ENCODE measurements around the gene SLC1A7.

The SLC1A7 gene

DNA sequence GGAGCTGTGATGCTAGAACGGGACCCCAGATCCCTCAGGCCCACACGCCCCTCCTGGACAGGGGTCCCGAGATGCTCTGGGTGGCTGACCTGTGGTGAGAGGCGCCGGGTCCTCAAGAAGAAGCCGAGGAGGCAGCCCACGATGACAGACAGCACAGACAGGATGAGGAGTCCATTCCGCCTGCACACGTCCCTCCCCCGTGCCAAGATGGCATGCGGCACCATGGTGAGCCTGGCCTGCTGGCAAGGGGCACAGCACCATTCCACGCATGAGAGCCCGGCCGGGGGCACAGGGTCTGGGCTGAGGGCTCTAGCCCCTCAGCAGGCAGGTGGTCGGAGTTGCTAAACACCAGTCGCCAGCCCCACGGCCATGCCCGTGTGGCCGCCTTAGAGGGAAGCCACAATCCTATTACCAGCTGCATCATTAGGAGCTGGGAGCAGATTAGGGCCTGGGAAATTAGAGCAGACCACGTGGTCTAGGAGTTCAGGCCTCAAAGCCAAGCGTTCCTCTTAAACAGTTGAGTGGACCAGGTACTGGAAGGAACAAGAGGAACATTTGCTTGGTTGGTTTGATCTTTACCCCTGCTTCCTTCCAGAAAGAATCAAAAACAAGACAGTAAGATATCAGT lies at the start of gene SLC1A7:
Gene SLC1A7, minus strand, starts transcription at position 413 of the 628 bp plus-strand sequence. Its CDS starts 189 bp downstream, at position 224.
- POLR2A ChIA-PET (ENCODE audit: low non-redundant PET), result no interaction called here
- TF ChIP-seq, protein P1, sequence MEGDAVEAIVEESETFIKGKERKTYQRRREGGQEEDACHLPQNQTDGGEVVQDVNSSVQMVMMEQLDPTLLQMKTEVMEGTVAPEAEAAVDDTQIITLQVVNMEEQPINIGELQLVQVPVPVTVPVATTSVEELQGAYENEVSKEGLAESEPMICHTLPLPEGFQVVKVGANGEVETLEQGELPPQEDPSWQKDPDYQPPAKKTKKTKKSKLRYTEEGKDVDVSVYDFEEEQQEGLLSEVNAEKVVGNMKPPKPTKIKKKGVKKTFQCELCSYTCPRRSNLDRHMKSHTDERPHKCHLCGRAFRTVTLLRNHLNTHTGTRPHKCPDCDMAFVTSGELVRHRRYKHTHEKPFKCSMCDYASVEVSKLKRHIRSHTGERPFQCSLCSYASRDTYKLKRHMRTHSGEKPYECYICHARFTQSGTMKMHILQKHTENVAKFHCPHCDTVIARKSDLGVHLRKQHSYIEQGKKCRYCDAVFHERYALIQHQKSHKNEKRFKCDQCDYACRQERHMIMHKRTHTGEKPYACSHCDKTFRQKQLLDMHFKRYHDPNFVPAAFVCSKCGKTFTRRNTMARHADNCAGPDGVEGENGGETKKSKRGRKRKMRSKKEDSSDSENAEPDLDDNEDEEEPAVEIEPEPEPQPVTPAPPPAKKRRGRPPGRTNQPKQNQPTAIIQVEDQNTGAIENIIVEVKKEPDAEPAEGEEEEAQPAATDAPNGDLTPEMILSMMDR (conservative IDR thresholded peaks at IDR 0.05; ENCODE audit: low read depth), result no peak
- no peak within 1 kb of the TSS for H3K27ac ChIP-seq
- CTCF ChIA-PET, result no interaction called here
- DNase-seq (ENCODE audit: low spot score), result no peak

- POLR2A ChIA-PET (ENCODE audit: low non-redundant PET), result no interaction called here
- CTCF ChIA-PET, result interaction anchor here (0.6 kb wide), 1 partner anchor 379 kb away, joined by 3 read pairs; no protein-coding TSS in a partner anchor
- no peak for DNase-seq (ENCODE audit: low spot score)
- TF ChIP-seq, protein P1 (conservative IDR thresholded peaks at IDR 0.05; ENCODE audit: low read depth), result no peak
- no peak overlapping the region for H3K27ac ChIP-seq
These were observed 47.8 kb upstream of the SLC1A7 start for GRCh38 chr1:53190210-53190611.

DNA sequence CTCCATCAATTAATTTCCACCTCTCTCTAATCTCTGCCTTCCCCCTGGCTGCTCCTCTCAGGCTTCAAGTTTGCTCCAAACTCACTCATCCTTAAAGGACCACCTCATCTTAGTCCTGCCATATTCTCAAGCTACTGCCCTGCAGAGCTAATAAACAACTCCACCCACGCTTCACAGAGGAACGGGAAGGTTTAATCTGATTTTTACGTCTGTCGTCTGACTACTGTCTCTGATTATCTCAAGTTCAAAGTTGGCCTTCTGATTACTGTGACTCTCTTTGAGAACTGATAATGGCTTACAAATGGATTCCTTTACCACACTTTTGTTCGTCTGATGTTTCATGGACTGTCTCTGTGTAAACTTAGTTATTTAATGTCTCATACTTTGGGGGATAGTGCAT lies 46.6 kb upstream of the SLC1A7 start:
- TF ChIP-seq, protein P1 (conservative IDR thresholded peaks at IDR 0.05; ENCODE audit: low read depth), result no peak
- ChIA-PET CTCF (no interaction called here), POLR2A (ENCODE audit: low non-redundant PET) (no interaction called here)
- H3K27ac ChIP-seq, result no peak overlapping the region
- DNase-seq (ENCODE audit: low spot score), result no peak

DNA sequence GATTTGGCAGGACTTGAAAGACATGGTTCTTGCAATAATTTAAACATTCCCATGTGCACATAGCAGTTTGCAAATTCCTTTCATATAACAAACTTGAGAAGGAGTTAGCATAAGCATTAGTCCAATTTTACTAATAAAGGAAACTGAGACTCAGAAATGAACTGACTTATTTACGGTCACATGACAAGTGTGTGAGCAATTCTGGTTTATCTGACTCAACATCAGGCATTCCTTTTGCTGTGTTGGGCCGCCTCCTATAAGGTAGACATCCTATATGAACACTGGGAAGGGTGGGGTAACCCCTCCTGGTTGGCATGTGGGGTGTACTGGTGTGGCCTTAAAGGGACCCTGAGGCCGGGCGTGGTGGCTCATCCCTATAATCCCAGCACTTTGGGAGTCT lies 45.7 kb upstream of the SLC1A7 start:
- ChIA-PET POLR2A (ENCODE audit: low non-redundant PET) (no interaction called here), CTCF (no interaction called here)
- TF ChIP-seq, protein P1 (conservative IDR thresholded peaks at IDR 0.05; ENCODE audit: low read depth), result no peak
- H3K27ac ChIP-seq, result no peak overlapping the region
- DNase-seq (ENCODE audit: low spot score), result peak; percentile 47

GRCh38 chr1:53187401-53187800 lies 45.0 kb upstream of the SLC1A7 start:
- CTCF ChIA-PET, result interaction anchor here (0.7 to 0.8 kb wide), 2 partner anchors 9 to 14 kb away, joined by 4 read pairs; partner anchors contain the start of gene CPT2
- TF ChIP-seq, protein P1 (conservative IDR thresholded peaks at IDR 0.05; ENCODE audit: low read depth), result no peak
- POLR2A ChIA-PET (ENCODE audit: low non-redundant PET), result no interaction called here
- no peak for DNase-seq (ENCODE audit: low spot score)
- no peak overlapping the region for H3K27ac ChIP-seq

GRCh38 chr1:53186533-53186932 lies 44.1 kb upstream of the SLC1A7 start:
- TF ChIP-seq, protein P1 (conservative IDR thresholded peaks at IDR 0.05; ENCODE audit: low read depth), result no peak
- DNase-seq (ENCODE audit: low spot score), result no peak
- no peak overlapping the region for H3K27ac ChIP-seq
- POLR2A ChIA-PET (ENCODE audit: low non-redundant PET), result no interaction called here
- CTCF ChIA-PET, result interaction anchor here (0.6 to 1.6 kb wide), 5 partner anchors 8 to 776 kb away, joined by 3 to 5 read pairs (median 4); no protein-coding TSS in a partner anchor

Measured in RWPE1 (cell line).